Suprapubic skin (tissue), 4 donors: Measurements from ENCODE around the gene ZSWIM5.

ENCODE experiments used
- POLR2A ChIP-seq, 2 donors: fragments of 450-650 bp; IDR thresholded peaks; one replicate each; pipeline ENCODE4 v1.6.1; 2017; ENCODE audit warnings: antibody characterized with exemption in 2 of 2, mild to moderate bottlenecking in 2 of 2, moderate library complexity in 2 of 2
- POLR2AphosphoS5 ChIP-seq, 3 donors: sonication (generic); formaldehyde crosslinking; IDR thresholded peaks; one replicate each; pipeline ENCODE4 v1.6.1; 2017; ENCODE audit warnings: antibody characterized with exemption in 3 of 3
- TF ChIP-seq, protein P1 (sequence below), 2 donors: fragments of 200-600 bp in 1 of 2; fragments of 450-650 bp in 1 of 2; sonication (generic) in 1 of 2; IDR thresholded peaks; one replicate each; pipeline ENCODE4 v1.5.1; 2016 to 2019; ENCODE audit warnings: antibody characterized with exemption in 2 of 2, mild to moderate bottlenecking in 1 of 2, moderate library complexity in 1 of 2

DNA sequence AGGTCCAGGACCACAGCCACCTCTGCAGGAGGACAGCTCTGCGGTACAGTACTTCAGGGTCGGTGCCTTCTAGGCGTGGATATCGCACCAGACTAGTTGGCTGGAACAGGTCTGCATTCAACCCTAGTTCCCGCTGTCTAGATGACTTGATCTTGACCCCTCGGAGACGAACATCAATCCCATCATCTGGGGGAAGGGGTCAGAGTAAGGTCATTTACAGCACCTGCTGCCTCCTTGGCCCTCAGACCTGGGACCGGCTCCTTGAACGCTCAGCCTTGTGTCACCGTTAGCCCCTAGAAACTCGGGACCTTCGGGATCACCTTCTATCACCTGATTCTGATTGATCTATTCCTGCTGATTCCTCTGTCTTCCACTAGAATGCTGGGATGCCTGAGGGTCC is 197.9 kb downstream of the ZSWIM5 start:
- no peak for TF ChIP-seq POLR2AphosphoS5 (IDR thresholded peaks at IDR 0.05)
- no peak for TF ChIP-seq POLR2A (IDR thresholded peaks at IDR 0.05)
- TF ChIP-seq, protein P1, sequence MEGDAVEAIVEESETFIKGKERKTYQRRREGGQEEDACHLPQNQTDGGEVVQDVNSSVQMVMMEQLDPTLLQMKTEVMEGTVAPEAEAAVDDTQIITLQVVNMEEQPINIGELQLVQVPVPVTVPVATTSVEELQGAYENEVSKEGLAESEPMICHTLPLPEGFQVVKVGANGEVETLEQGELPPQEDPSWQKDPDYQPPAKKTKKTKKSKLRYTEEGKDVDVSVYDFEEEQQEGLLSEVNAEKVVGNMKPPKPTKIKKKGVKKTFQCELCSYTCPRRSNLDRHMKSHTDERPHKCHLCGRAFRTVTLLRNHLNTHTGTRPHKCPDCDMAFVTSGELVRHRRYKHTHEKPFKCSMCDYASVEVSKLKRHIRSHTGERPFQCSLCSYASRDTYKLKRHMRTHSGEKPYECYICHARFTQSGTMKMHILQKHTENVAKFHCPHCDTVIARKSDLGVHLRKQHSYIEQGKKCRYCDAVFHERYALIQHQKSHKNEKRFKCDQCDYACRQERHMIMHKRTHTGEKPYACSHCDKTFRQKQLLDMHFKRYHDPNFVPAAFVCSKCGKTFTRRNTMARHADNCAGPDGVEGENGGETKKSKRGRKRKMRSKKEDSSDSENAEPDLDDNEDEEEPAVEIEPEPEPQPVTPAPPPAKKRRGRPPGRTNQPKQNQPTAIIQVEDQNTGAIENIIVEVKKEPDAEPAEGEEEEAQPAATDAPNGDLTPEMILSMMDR (IDR thresholded peaks at IDR 0.05), result no peak
